ENCODE measurements around the gene KRTAP4-9.

GRCh38 chr17:41103896-41104295 lies 1.3 kb upstream of the KRTAP4-9 start:
- TF ChIP-seq CTCF (IDR thresholded peaks at IDR 0.05; ENCODE audit: low read depth, low read length) (no peak), POLR2A (IDR thresholded peaks at IDR 0.05; ENCODE audit: extremely low read depth, insufficient read length) (no peak), MAX (IDR thresholded peaks at IDR 0.05; ENCODE audit: low read depth, low read length) (no peak)

Data from NB4 (cell line).